Measurements from ENCODE around the gene SORBS2.
"Not testable (repeated sequence)": the region's sequence is repeated elsewhere in the genome, so short reads cannot be mapped to it uniquely, and the experiment has no call there.

SORBS2 gene

GRCh38 chr4:185564349-185564748 lies 247.6 kb downstream of the SORBS2 start:
- no peak for DNase-seq (ENCODE audit: low read depth in 3 of 3)

- DNase-seq (ENCODE audit: low read depth in 3 of 3), result no peak
Observed at GRCh38 chr4:185562531-185562930, 249.5 kb downstream of the SORBS2 start.

GRCh38 chr4:185560316-185560715 lies 251.7 kb downstream of the SORBS2 start:
- DNase-seq (ENCODE audit: low read depth in 3 of 3), result no peak

- DNase-seq (ENCODE audit: low read depth in 3 of 3), result no peak
Observed at GRCh38 chr4:185559915-185560281, 252.1 kb downstream of the SORBS2 start.

- DNase-seq (ENCODE audit: low read depth in 3 of 3), result not testable (repeated sequence)
Observed at GRCh38 chr4:185559251-185559914, 252.6 kb downstream of the SORBS2 start.

- no peak for DNase-seq (ENCODE audit: low read depth in 3 of 3)
Observed at GRCh38 chr4:185554365-185555126, 257.4 kb downstream of the SORBS2 start.

GRCh38 chr4:185552254-185552653 lies 259.7 kb downstream of the SORBS2 start:
- DNase-seq (ENCODE audit: low read depth in 3 of 3), result no peak

- no peak for DNase-seq (ENCODE audit: low read depth in 3 of 3)
Observed at GRCh38 chr4:185550933-185551332, 261.1 kb downstream of the SORBS2 start.

GRCh38 chr4:185549095-185549639 lies 262.8 kb downstream of the SORBS2 start:
- DNase-seq (ENCODE audit: low read depth in 3 of 3), result no peak

- DNase-seq (ENCODE audit: low read depth in 3 of 3), result no peak
Observed at GRCh38 chr4:185548587-185548986, 263.4 kb downstream of the SORBS2 start.

GRCh38 chr4:185546335-185546734 lies 265.7 kb downstream of the SORBS2 start:
- DNase-seq (ENCODE audit: low read depth in 3 of 3), result no peak

- no peak for DNase-seq (ENCODE audit: low read depth in 3 of 3)
Observed at GRCh38 chr4:185542626-185543315, 269.2 kb downstream of the SORBS2 start.

- DNase-seq (ENCODE audit: low read depth in 3 of 3), result no peak
Observed at GRCh38 chr4:185541251-185541727, 270.7 kb downstream of the SORBS2 start.

GRCh38 chr4:185540487-185541120 lies 271.4 kb downstream of the SORBS2 start:
- no peak for DNase-seq (ENCODE audit: low read depth in 3 of 3)

GRCh38 chr4:185540040-185540439 lies 272.0 kb downstream of the SORBS2 start:
- no peak for DNase-seq (ENCODE audit: low read depth in 3 of 3)

- no peak for DNase-seq (ENCODE audit: low read depth in 3 of 3)
Observed at GRCh38 chr4:185538806-185539205, 273.2 kb downstream of the SORBS2 start.

GRCh38 chr4:185536411-185536709 lies 275.6 kb downstream of the SORBS2 start:
- no peak for DNase-seq (ENCODE audit: low read depth in 3 of 3)

GRCh38 chr4:185535612-185536410 lies 276.2 kb downstream of the SORBS2 start:
- no peak for DNase-seq (ENCODE audit: low read depth in 3 of 3)

All from stimulated activated CD4-positive, alpha-beta T cell treated with anti-CD3 and anti-CD28 coated beads, TNF-alpha, amount 100 ng/mL, for 48 hours (primary cell).